Tibial nerve (tissue), 4 donors: Measurements from ENCODE around the gene ATP13A1. TPM values are rescaled to one million over a fixed set of nuclear protein-coding genes. Genes with fewer than 3 reads are reported as not detected.

Experiments used
- DNase-seq, 2 donors: peaks; one replicate each; pipeline ENCODE4 v3.0.0-alpha.2; 2019; ENCODE audit warnings: low spot score in 2 of 2
- H3K27ac ChIP-seq, 4 donors: fragments of 200-600 bp; sonication (generic) in 3 of 4; one replicate each; pipeline ENCODE4 v1.5.1; 2017 to 2019; ENCODE audit warnings: mild to moderate bottlenecking in 1 of 4
- H3K27me3 ChIP-seq, 2 donors: fragments of 200-600 bp; sonication (generic) in 1 of 2; one replicate each; pipeline versions ENCODE4 v1.5.1 to v1.6.0; 2017 to 2019
- H3K36me3 ChIP-seq, 3 donors: fragments of 200-600 bp; sonication (generic); one replicate each; pipeline ENCODE4 v1.5.1; 2018 to 2019
- H3K4me1 ChIP-seq, 4 donors: fragments of 200-600 bp; sonication (generic) in 3 of 4; one replicate each; pipeline ENCODE4 v1.5.1; 2017 to 2019
- H3K4me3 ChIP-seq, 4 donors: fragments of 200-600 bp; sonication (generic) in 3 of 4; one replicate each; pipeline ENCODE4 v1.5.1; 2017 to 2019; ENCODE audit warnings: mild to moderate bottlenecking in 1 of 4, moderate library complexity in 1 of 4
- H3K9me3 ChIP-seq, 4 donors: fragments of 200-600 bp; sonication (generic) in 3 of 4; one replicate each; pipeline ENCODE4 v1.5.1; 2017 to 2019
- CTCF ChIP-seq, 5 experiments: fragments of 200-600 bp in 3 of 5; fragments of 450-650 bp in 2 of 5; sonication (generic) in 3 of 5; IDR thresholded peaks; one replicate each; pipeline ENCODE4 v1.5.1; 2016 to 2019; ENCODE audit warnings: antibody characterized with exemption in 5 of 5, mild to moderate bottlenecking in 3 of 5, moderate library complexity in 2 of 5
- EP300 ChIP-seq, 2 donors: sonication (generic); formaldehyde crosslinking; IDR thresholded peaks; one replicate each; pipeline ENCODE4 v1.6.1; 2017; ENCODE audit warnings: antibody characterized with exemption in 2 of 2, mild to moderate bottlenecking in 1 of 2
- POLR2A ChIP-seq, 2 donors: fragments of 450-650 bp; IDR thresholded peaks; one replicate each; pipeline ENCODE4 v1.6.1; 2017; ENCODE audit warnings: antibody characterized with exemption in 2 of 2, mild to moderate bottlenecking in 2 of 2, moderate library complexity in 2 of 2
- WGBS, 2 donors: methylation state at CpG; one replicate each; pipeline ENCODE4 v1.1.5; 2018; 5-methylcytosine and 5-hydroxymethylcytosine counted together
- total RNA-seq, 4 donors: library from RNA; depleted of rRNA; stranded (reverse); fragments of >200 nt; gene quantifications; one replicate each; pipeline ENCODE4 v1.1.0, GENCODE V29; 2016

The ATP13A1 gene
- 100 to 1,000 TPM; 312 to 705 (median 344) TPM for total RNA-seq

- WGBS, 2 donors, result 0 to 1% methylated on average over 24 to 56 of the region's 85 CpGs
- H3K9me3 ChIP-seq, result no peaks in the 10 kb centered on the region
- H3K4me1 ChIP-seq, result peaks cover 0 to 29% (median 21%) of the 10 kb centered on the region in 4 donors
- peaks cover 0 to 25% (median 6%) of the 10 kb centered on the region in 3 donors for H3K36me3 ChIP-seq
- peak within 1 kb of the TSS; percentile 85 to 98 (median 92) for H3K27ac ChIP-seq
- no peaks in the 10 kb centered on the region for H3K27me3 ChIP-seq
- H3K4me3 ChIP-seq, result peak within 1 kb of the TSS; percentile 75 to 95 (median 86)
- peak; percentile 91 to 92 for DNase-seq
- TF ChIP-seq EP300 (IDR thresholded peaks at IDR 0.05) (peak; percentile 73 to 90), CTCF (IDR thresholded peaks at IDR 0.05) (peak in 3 of 5 experiments; percentile 31 to 46 (median 43)), POLR2A (IDR thresholded peaks at IDR 0.05) (peak; percentile 16 to 60)
Observed at GRCh38 chr19:19663256-19664120, at the start of gene ATP13A1. ATP13A1 (minus strand) TSS chr19:19663676; CDS start chr19:19663666, 10 bp downstream.

GRCh38 chr19:19711934-19712828 lies 48.7 kb upstream of the ATP13A1 start:
- DNase-seq, result no peak
- Histone ChIP-seq H3K27ac (no peak overlapping the region), H3K9me3 (peaks cover 32 to 100% (median 70%) of the 10 kb centered on the region in 4 donors), H3K4me3 (no peak overlapping the region), H3K4me1 (no peaks in the 10 kb centered on the region), H3K27me3 (no peaks in the 10 kb centered on the region), H3K36me3 (peaks cover 24 to 99% (median 31%) of the 10 kb centered on the region in 3 donors)
- TF ChIP-seq CTCF (IDR thresholded peaks at IDR 0.05), result no peak
- TF ChIP-seq EP300 (IDR thresholded peaks at IDR 0.05), result no peak
- TF ChIP-seq POLR2A (IDR thresholded peaks at IDR 0.05), result no peak
- 96% methylated on average over 10 of the region's 10 CpGs for WGBS, 2 donors

- Histone ChIP-seq H3K4me3 (no peak overlapping the region), H3K4me1 (no peaks in the 10 kb centered on the region), H3K27me3 (no peaks in the 10 kb centered on the region), H3K9me3 (peaks cover 32 to 100% (median 67%) of the 10 kb centered on the region in 4 donors), H3K27ac (no peak overlapping the region), H3K36me3 (peaks cover 24 to 99% (median 31%) of the 10 kb centered on the region in 3 donors)
- no peak for DNase-seq
- WGBS, 2 donors, result 96 to 97% methylated on average over 14 of the region's 14 CpGs
- TF ChIP-seq POLR2A (IDR thresholded peaks at IDR 0.05), result no peak
- TF ChIP-seq CTCF (IDR thresholded peaks at IDR 0.05), result no peak
- no peak for TF ChIP-seq EP300 (IDR thresholded peaks at IDR 0.05)
Observed at GRCh38 chr19:19711306-19711933, 47.9 kb upstream of the ATP13A1 start.

- Histone ChIP-seq H3K36me3 (peaks cover 24 to 99% (median 31%) of the 10 kb centered on the region in 3 donors), H3K9me3 (peaks cover 35 to 100% (median 68%) of the 10 kb centered on the region in 4 donors), H3K27ac (no peak overlapping the region), H3K4me1 (no peaks in the 10 kb centered on the region), H3K27me3 (no peaks in the 10 kb centered on the region), H3K4me3 (no peak overlapping the region)
- no peak for DNase-seq
- 97 to 100% methylated on average over 2 of the region's 2 CpGs for WGBS, 2 donors
- no peak for TF ChIP-seq POLR2A (IDR thresholded peaks at IDR 0.05)
- no peak for TF ChIP-seq CTCF (IDR thresholded peaks at IDR 0.05)
- no peak for TF ChIP-seq EP300 (IDR thresholded peaks at IDR 0.05)
Observed at GRCh38 chr19:19710506-19710905, 47.0 kb upstream of the ATP13A1 start.
